ENCODE measurements around the gene INSIG1.

INSIG1 gene

DNA sequence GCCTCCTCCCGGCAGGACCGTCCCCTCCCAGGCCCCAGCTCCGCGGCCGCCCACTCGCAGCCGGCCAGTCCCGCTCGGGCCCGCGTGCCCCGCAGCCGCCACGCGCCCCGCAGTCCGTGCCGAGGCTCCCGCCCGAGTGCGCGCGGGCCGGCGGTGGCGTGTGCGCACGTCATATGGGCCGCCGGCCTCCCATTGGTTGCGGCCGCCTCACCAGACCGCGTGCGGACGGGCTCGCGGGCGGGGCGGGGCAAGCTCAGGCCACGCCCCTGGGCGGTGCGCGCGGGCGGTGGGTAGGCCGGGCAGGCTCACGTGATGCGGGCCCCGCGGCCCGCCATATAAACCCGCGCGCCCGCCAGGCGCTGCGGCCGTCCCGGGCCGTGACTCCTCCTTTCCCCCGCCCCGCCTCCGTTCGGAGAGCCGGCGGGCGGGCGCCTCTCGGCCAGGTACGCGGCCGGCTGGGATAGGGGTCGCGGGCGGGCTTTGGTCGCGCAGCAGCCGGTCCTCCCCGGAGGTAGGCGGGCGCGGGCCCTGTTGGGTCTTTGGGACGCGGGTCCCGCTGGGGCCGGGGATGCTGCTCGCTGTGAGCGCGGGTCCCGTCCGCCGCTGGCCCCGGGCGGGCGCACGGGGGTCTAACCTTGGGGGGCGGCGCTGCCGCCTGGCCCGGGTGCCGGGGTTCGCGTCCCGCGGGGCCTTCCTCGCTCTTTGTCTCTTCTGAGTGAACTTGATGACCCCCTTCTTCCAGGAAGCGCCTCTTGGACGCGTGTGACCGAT lies at the start of gene INSIG1:
Gene INSIG1, plus strand, starts transcription at position 362 of the 771 bp plus-strand sequence. Its CDS starts 408 bp downstream, at position 770.
- peak; percentile 81 to 89 (median 85) for DNase-seq (ENCODE audit: low read depth in 3 of 3)

DNA sequence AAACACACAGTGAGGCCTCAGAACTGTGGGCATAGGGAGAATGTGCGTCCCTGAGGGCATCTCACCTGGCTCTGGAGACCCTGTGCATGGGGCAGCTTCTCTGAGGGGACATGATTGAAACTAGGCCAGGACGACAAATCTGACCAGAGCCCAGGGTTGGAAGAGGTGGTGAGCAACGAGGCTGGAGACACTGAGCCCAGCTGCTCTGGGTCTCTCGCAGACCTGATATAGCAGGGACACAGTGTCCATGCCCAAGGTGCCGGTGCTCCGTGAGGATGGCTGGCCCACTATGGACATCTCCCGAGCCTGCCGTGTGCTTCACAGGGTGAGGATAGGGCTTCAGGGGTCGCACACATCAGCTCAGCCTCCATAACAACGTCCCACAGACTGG lies 49.3 kb upstream of the INSIG1 start:
- DNase-seq (ENCODE audit: low read depth in 3 of 3): no peak

DNA sequence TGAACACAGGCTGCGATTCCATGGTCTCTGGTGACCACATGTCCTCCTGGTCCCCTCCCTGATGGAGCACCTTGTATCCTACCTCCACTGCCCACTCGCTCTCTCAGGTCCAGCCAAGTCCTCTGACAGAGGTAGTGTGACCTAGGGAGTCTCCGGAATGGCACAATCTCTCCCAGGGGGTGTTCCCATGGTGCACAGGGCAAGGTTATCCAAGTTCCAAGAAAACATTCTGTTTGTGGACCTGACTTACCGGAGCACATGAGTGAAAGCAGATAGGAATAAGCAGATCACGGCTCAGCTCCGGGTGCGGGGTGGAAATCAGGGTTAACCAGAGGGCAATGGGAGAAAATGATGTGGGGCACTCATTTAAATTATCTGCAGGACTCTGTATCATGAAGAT lies 45.8 kb upstream of the INSIG1 start:
- DNase-seq (ENCODE audit: low read depth in 3 of 3): no peak

DNA sequence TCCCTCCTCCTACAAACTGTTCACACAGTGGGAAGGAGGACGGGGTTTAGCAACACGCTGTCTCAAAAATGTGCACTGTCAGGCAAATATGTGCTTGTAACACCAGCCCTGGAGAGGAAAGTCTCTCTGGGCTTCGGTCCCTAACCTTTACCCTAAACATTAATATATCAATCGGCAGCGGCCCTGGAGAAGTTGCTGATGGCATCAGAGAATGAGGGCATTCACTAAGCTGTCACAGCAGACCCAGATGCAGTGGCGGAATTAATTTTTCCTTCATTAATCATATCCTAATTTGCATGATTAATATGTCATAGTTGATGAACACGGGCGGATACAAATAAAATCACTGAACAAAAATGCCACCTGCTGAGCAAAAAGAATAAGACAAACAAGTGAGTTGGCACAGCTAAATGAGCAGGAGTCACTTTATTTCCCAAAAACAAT lies 45.2 kb upstream of the INSIG1 start:
- no peak for DNase-seq (ENCODE audit: low read depth in 3 of 3)

DNA sequence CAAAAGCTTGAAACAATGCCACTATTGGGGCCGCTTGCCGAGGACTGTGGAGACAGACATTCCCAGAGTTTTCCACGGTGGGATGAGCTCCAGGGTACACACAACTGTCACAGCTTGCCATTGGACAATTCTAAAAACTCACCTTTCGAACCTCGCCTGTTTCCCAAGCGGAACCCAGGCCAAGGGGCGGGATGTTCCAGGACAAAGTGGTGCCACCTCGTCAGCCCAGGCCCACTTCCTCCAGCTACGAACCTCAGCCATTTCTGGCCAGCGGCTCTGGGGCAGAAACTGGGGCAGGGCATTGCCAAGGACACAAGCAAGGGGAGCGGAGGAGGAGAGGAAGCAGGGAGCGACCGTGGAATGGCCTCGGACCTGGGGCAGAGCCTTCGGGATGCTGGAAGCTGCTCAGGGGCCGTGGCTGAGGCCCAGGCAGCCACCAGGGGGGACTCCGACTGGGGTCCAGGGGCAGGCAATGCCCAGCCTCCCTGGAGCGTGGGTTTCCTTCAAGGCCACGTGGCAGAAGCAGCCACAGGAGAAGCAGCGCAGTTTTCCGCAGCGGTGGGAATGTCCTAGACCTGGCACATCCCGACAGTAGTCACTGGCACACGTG lies 44.7 kb upstream of the INSIG1 start:
- DNase-seq (ENCODE audit: low read depth in 3 of 3): no peak

DNA sequence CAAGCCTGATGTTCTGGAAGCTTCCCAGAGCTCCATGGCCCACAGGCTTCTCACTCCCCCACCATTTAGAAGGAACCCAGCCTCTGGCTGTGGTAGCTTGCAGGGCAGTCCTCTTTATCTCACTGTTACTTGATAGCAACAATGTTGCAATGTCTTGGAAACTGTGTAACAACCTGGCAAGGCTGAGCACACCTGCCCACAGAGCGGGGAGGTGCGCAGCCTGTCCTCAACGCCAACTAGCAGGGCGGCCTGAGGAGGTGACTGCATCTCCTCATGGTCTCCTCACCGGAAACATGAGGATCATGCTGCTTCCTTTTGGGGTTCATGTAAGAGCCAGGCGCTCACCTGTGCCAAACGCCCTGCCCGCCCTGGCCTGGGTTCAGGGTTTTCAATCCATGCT lies 43.7 kb upstream of the INSIG1 start:
- no peak for DNase-seq (ENCODE audit: low read depth in 3 of 3)

DNA sequence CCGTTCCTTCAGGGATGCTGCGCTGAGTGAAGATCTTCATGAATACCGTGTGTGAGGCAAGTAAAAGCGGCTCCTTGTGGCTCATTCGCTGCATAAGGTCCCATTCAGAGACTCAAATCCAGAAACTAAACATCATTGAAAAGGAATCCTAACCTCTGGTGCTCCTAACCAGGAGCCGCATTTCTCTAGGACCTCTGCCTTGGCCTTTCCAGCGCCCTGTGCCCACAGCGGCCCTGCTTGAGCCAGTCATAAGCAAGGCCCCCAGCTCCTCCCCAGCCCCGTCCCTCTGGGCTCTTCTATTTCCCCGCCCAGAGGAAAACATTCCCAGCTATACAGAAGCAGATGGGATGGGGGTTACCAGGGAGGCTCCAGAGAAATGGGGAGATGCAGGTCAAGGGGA lies 42.6 kb upstream of the INSIG1 start:
- DNase-seq (ENCODE audit: low read depth in 3 of 3): no peak

DNA sequence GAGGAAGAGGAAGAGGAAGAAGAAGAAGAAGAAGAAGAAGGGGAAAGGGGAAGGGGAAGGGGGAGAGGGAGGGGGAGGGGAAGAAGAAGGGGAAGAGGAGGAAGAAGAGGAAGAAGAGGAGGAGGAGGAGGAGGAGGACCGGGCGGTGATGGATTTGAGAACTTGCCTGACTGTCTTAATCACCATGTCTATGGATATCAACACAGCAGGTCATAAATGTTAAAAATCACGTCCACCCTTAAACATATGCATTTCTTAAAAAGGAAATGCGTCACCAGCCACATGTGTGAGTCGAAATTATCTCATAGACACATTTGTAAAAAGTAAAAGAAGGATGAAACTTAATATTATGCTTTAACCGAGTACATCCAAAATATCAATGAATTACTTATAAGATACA lies 42.1 kb upstream of the INSIG1 start:
- no peak for DNase-seq (ENCODE audit: low read depth in 3 of 3)

DNA sequence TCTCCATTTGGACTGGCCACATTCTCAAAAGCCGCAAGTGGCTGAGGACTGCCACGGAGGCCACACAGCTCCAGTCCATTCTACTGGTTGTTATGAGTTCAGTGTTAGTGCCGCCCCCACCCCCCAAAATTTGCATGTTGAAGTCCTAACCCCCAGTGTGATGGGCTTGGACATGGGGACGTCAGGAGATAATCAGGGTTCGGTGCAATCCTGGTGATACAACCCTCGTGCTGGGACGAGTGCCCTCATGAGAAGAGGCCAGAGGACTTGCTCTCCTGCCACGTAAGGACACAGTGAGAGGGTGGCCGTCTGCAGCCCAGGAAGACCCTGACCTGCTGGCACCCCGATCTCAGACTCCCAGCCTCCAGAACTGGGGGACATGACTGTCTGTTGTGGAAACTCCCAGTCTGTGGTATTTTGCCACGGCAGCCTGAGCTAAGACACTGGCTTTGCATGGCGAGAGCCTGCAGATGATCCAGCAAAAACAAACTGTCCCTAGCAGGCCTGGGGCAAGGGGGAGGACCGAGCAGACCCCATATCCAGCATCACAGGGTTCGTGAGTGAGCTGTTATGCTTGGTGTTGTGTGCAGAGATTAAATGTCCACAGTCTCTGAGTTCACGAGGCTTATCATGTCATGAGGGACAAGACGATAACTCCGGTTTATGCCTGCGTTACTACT lies 41.5 kb upstream of the INSIG1 start:
- no peak for DNase-seq (ENCODE audit: low read depth in 3 of 3)

DNA sequence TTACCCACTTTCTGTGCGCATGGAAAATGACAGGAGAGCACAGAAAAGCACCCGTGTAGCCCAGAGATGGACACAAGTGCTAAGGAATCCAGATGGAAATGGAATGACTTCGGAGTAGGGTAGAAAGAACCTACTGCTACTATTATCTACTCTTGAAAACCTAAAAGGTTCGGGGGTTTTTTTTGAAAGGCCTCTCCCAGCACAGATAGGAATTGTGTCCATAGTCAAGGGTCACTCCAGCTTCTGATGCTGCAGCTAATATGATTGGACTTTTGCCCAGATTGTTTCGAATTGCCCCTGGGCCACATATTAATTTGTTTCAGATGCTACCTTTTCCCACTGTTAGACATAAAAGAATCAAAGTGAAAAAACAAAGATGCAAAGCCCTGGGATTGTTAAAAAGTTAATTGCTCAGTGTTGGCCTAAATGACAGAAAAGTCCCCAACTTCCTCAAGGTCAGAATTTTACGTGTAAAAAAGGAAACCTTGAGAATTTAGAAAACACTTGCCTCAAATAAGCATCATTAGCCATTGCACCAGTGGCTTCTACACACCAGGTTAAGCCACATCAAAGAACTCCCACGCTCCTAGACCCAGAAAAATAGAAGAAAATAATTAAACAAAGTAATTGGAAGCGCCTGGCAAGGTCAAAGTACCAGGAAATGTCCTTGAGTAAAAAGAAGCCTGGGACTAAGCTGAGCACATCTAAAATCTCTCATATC lies 40.8 kb upstream of the INSIG1 start:
- no peak for DNase-seq (ENCODE audit: low read depth in 3 of 3)

DNA sequence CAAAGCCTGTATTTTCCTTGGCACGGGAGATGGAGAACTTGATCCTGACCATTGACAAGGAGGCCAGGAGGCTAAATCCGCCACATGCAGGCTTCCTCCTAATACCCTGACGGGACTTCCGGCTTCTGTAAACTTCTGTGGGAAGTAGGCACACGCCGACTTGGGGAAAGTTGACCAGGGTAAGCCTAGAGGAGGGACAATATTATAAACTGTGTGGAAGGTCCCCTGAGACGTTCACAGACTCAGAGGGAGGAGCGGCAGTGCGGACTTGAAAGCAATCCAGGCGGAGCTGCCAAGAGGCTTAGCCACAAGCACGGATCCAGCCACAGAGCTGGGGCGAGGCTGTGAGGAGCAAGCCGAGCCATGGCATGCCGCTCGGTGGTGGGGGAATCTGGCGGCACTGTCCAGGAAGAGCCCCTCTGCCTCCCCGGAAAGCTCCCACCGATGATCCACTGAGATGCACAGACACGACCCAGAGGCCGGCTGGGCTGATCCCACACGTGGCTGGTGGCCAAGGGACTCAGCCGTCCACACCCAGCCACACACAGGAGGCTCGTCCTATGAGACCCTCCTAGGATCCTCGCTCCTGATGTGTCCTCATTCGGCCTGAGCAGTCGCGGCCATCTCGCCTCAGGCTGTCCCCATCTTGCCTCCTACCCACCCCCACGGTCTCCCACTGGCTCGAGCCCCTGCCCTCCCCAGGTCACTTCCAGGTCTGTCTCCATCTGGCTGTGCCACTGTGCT lies 40.0 kb upstream of the INSIG1 start:
- DNase-seq (ENCODE audit: low read depth in 3 of 3): no peak

DNA sequence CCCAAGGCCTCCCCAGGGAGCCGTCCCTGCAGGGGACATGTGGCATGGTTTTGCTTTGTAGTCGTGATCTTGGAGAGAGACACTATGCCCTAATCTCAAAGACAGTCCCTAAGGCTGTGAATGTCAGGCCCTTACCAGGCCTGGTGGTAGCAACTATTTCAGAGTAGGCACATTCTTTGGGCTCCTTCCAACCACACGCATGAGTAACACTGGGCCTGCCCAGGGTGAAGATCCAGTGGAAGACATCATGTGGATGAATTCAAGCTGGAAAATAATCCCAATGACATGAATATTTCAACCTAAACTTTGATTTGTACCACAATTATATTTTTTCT lies 39.5 kb upstream of the INSIG1 start:
- DNase-seq (ENCODE audit: low read depth in 3 of 3): no peak

DNA sequence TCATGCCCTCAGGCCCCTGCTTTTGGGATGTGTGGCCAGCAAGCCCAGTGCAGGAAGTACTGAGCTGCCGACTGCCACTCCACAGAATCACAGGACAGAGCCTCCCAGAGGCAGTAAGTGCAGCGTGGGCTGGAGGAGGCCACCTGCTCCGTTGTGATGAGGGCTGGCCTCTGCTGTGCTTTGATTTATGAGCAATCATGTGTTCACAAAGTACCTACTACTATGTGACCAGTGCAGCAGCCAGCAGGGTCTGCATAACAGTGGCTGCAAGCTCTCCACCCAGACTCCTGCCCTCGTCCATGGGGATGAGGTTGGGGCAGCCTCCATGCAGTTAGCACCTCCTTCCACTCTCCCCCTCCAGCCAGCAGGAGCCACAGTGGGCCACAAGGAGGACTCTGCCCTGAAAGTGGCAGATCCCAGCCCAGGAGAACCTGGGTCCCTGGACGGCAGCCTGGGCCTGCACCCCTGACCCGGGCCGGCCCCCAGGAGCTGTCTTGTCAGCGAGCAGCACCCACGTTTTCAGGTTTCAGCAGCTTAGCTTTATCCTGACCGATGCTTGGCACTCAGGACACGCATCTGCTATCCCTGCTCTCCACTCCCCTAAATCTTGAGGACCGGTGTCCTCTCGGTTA lies 37.7 kb upstream of the INSIG1 start:
- DNase-seq (ENCODE audit: low read depth in 3 of 3): no peak

DNA sequence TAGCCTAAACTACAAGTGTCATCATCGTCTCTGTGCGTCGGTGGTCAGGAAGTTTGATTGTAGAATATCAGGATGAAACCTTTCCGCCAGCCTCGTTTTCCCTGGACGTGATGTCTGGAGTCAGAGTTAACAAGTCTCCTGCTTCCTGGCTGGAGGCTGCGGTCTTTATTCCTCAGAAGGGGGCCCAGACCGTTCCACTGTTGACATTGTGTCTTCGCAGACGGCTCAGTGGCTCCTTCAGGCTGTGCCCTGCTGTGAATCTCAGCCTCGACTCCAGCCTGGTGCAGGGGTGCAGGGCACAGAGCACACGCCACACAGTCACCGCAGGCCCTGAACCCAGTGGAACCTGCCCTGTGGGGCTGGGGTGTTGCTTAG lies 37.2 kb upstream of the INSIG1 start:
- no peak for DNase-seq (ENCODE audit: low read depth in 3 of 3)

DNA sequence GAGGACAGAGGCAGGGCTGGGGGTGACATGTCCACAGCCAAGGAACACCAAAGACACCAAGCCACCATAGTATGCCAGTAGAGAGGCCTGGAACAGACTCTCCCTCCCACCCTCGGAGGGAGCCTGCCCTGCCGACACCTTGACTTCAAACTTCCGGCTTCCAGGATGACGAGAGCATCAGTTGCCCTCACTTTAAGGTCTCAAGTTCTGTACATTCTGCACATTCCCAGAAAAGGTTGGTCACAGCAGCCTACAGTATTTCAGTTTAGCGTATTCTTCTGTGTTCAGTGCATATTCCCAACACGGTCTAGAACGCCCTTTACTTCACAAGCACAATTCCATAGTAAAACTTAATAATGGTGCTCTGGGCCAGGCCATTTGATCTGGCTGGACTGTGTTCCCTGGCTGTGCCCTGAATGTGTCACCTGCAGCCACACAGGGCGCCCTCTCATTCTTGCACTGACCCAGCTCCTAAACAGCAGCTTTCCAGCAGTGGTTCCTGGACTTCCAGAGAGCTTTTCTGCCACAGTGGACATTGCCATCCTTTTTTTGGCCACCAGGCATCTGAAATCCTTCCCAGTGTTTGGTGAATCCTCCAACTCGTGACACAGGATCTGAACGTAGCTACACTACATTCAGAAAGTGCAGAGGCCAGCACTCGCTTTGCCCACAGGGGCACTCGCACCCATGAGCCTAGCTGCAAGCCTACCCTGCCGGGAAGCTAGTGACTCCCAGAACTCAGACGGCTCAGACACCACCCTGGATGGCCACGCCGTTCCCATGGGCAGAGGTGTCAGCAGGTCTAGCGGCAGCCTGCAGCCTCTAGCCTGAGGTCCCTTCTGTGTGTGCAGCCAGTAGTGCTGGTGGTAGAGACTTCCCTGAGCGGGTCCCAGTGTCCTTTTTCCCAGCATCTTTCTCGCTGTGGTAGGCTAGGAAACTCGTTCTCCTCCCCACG lies 36.4 kb upstream of the INSIG1 start:
- DNase-seq (ENCODE audit: low read depth in 3 of 3): no peak

DNA sequence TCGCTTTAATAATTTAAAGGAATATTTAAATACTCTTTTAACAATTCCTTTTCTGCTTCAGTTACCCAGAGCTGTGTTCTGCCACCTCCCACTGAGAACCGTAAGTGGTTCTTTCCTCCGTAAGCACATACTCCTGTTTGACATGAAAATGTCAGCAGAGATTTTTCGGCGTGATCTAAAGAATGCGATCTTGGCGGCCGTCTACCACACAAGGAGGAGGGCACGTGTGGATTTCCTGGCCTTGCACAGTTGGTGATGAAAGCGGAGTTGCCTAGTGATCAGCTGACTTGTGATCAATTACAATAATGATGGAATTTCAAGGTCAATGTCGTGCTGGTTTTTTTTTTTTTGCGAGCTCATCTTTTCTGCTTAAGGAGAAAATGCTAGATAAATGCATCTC lies 35.6 kb upstream of the INSIG1 start:
- no peak for DNase-seq (ENCODE audit: low read depth in 3 of 3)

DNA sequence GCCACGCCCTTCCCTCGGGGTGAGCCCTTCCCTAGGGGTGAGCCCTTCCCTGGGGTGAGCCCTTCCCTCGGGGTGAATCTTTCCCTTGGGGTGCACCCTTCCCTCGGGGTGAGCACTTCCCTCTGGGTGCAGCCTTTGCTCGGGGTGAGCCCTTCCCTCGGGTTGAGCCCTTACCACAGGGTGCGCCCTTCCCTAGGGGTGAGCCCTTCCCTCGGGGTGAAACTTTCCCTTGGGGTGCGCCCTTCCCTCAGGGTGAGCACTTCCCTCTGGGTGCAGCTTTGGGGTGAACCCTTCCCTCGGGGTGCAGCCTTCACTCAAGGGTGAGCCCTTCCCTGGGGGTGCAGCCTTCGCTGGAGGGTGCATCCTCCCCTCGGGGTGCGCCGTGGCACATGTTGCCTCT lies 34.6 kb upstream of the INSIG1 start:
- DNase-seq (ENCODE audit: low read depth in 3 of 3): no peak

DNA sequence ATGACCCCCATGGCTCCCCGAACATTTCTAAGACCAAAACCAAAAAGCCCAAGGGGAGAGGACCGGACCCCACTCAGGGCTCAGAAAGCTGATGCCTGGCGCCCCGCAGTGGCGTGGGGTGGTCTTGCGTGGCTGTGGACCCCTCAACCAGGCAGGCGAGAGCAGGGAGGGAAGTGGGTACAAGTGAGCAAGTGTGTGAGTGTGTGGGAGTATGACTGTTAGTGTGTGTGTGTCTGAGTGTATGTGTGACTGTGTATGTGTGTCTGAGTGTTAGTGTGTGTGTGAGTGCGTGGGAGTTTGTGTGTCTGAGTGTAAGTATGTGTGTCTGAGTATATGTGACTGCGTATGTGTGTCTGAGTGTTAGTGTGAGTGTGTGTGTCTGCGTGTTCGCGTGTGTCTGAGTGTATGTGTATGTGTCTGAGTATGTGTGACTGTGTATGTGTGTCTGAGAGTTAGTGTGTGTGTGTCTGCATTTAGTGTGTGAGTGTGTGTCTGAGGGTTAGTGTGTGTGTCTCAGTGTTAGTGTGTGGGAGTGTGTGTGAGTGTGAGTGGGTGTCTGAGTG lies 34.0 kb upstream of the INSIG1 start:
- DNase-seq (ENCODE audit: low read depth in 3 of 3): no peak

DNA sequence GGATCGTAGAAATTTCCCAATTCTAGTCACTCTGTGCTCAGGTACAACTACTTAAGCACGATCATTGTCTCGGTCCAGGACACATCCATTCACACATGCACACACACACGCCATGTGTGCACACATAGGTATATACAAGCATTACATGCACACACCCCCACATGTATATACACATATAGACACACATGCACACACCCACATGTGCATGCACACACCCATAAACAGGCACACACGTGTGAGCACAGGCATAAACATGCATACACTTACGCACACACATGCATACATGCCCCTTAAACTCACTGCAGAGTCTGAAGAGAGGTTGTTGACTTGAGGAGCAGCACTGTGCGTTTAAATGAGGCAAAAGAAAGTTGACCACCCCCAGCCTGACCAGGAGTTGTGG lies 32.5 kb upstream of the INSIG1 start:
- DNase-seq (ENCODE audit: low read depth in 3 of 3): no peak

DNA sequence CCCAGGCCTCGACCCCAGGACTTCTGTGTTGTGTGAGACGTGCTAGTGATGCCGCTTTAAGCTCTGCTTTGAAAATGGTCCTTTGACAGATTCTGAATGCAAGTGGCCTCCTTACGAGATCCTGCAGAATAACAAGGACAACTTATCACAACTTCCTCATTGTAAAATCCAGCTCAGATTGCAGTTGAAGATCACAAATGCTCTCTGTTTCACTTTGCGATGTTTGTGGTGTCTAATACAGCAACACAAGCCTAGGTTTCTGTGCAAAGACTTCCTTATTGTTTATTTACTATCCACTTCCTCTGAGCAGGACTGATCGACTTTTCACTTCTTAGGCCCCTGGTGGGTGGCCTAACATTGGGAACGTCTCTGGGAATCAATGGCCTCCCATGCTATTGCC lies 31.7 kb upstream of the INSIG1 start:
- no peak for DNase-seq (ENCODE audit: low read depth in 3 of 3)
